GM12864 (cell line): ENCODE measurements around the gene AMPD3.

ENCODE experiments used
- DNase-seq: peaks from one replicate; pipeline ENCODE4 v3.0.0-alpha.2; 2011; ENCODE audit warnings: low read depth
- H3K4me3 ChIP-seq: 2 replicates; pipeline ENCODE4 v1.5.1; 2011; ENCODE audit warnings: mild to moderate bottlenecking, low read depth, low read length, control low read depth
- TF ChIP-seq, protein P1 (sequence below): IDR thresholded peaks from 2 replicates; pipeline ENCODE4 v1.5.1; 2011; ENCODE audit warnings: low read depth, mild to moderate bottlenecking, moderate library complexity, low read length, control low read depth, inconsistent platforms; ENCODE audit errors: missing control alignments

Gene AMPD3

DNA sequence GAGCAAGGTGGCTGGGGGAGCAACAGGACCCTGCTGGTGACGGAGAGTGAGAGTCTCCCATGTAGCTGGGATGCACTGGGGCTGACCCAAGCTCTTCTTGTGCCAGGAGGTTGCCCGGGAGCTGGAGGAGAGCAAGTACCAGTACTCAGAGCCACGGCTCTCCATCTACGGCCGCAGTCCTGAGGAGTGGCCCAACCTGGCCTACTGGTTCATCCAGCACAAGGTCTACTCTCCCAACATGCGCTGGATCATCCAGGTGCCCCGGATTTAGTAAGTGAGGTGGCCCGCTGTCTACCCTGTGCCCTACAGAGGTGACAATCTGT lies 40.4 kb downstream of the AMPD3 start:
- no peak overlapping the region for H3K4me3 ChIP-seq
- TF ChIP-seq, protein P1, sequence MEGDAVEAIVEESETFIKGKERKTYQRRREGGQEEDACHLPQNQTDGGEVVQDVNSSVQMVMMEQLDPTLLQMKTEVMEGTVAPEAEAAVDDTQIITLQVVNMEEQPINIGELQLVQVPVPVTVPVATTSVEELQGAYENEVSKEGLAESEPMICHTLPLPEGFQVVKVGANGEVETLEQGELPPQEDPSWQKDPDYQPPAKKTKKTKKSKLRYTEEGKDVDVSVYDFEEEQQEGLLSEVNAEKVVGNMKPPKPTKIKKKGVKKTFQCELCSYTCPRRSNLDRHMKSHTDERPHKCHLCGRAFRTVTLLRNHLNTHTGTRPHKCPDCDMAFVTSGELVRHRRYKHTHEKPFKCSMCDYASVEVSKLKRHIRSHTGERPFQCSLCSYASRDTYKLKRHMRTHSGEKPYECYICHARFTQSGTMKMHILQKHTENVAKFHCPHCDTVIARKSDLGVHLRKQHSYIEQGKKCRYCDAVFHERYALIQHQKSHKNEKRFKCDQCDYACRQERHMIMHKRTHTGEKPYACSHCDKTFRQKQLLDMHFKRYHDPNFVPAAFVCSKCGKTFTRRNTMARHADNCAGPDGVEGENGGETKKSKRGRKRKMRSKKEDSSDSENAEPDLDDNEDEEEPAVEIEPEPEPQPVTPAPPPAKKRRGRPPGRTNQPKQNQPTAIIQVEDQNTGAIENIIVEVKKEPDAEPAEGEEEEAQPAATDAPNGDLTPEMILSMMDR = no peak
- DNase-seq = no peak

DNA sequence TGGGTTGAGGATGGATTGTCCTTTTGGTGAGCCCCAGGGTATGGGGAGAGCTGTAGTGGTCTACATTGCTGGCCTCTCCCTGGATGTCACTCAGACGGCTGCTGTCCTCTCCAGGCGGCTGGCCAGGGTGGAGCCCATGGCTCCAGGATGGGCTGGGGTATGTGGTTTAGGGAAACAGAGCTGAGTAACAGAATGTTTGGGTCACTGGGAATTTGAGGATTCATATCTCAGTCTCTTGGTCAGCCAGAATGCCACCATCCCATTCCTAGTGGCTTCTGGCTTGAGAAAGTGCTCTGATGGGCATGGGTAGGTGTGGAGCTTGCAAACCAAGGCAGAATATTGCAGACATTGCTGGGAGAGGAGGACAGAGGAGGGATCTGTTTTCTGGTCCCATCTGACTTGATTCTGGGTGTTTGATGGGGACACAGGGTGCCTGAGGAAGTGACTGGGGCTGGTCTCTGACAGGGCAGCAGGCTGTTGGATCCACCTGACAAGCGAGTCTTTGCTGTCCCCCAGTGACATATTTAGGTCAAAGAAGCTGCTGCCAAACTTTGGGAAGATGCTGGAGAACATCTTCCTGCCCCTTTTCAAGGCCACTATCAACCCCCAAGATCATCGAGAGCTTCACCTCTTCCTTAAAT lies 41.4 kb downstream of the AMPD3 start:
- TF ChIP-seq, protein P1 = no peak
- H3K4me3 ChIP-seq = no peak overlapping the region
- no peak for DNase-seq

DNA sequence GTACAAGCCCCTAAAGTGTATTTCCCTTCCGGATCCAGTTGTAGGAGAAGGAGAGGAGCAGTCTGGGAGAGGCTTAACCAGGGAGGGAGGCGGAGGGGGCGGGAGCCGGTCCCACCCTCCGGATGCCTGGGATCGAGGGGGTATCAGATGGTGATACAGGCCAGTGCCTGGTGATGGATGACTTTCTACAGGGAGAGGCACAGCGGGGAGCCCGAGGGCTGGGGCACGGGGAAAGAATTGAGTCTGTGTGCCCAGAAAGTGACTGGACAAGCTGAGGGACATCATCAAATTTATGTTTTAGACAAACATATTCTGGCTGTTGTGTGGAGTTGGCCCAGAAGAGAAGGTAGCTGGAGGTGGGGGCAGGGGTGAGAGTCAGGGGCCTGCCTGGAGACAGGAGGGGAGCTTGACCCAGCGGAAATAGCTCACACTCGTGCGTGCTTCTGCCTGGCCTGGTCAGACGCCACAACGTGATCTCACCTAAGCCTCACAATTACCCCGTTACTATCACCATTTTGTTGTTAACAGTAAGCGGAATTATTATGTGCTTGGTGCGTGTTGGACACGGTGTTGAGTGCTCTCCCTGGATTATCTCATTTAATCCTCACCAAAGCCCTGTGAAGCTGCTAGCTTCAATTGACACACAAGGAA lies 42.4 kb downstream of the AMPD3 start:
- TF ChIP-seq, protein P1 = no peak
- no peak for DNase-seq
- no peak overlapping the region for H3K4me3 ChIP-seq

DNA sequence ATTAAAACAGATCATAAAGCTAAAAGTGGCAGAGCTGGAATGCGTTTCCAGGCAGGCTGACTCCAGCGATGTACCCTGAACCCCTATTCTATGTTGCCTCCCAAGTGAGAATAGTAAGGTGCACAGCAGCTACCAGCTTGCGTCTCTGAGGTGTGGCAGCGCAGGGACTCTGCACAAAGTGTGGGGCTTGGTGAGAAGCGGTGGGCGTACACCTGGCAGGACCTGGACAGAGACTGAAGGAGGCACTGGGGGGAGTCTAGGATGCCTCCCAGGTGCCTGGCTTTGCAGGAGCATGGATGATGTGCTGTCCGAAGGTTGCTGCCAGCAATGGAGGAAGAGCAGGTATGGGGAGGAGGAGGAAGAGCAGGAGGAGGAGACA lies 42.9 kb downstream of the AMPD3 start:
- TF ChIP-seq, protein P1 = no peak
- no peak for DNase-seq
- H3K4me3 ChIP-seq = no peak overlapping the region

DNA sequence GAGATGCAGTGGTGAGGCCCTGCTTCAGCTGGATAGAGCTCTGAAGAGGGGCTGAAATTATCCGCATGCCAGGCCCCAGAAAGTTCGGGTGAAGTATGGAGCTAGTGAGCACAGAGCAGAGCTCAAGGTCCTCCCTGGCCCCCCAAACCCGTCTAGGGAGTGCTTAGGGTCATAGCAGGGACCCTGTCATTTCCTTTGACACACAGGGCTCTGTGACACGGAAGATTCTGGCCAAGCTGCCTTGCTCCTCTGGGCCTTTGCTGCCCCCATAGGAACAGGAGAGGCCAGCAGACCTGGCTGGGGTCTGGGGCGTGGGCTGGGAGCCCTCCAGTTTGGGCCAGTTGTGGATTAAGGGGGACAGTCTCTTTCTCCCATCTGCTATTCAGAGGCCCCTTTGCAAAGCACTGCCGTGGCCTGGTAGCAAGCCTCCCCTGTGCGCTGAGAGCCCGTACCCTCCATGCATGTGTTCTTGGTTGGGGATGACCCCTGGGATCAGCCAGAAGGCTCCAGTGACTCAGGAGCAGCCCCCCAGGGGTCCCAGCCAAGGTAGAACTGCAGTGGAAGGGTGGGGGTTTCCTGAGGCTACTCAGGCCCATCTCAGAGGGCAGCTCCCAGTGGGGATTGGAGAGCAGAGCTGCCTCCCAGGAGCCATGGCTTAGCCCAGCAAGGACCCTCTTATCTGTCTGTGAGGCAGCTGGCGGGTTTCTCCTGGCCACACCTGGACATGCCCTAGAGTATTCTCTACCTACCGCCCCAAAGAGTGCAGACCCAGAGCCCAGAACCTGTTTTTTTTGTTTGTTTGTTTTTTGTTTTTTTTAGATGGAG lies 43.6 kb downstream of the AMPD3 start:
- TF ChIP-seq, protein P1 = no peak
- H3K4me3 ChIP-seq = no peak overlapping the region
- no peak for DNase-seq

DNA sequence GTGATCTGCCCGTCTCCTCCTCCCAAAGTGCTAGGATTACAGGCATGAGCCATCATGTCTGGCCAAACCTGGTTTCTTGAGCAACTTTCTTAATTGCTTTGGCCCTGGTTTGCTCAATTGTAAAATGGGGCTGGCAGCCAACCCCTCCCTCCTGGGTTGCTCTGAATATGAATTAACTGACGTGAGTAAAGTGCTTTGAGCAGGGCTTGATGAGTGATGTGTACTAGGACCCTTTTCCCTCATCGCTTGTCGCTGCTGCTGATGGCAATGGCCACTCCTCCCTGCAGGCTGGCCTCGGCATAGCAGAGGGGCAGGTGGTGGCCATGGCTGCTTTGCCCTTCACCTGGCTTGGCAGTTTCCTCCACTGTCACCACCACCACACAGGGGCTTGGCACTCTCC lies 44.4 kb downstream of the AMPD3 start:
- no peak overlapping the region for H3K4me3 ChIP-seq
- TF ChIP-seq, protein P1 = no peak
- DNase-seq = no peak
